Suprapubic skin (tissue), 3 donors: ENCODE measurements around the gene MCC.

Experiments
- EP300 ChIP-seq: sonication (generic); formaldehyde crosslinking; IDR thresholded peaks from one replicate; pipeline ENCODE4 v1.6.1; 2017; ENCODE audit warnings: antibody characterized with exemption
- POLR2A ChIP-seq, 2 donors: fragments of 450-650 bp; IDR thresholded peaks; one replicate each; pipeline ENCODE4 v1.6.1; 2017; ENCODE audit warnings: antibody characterized with exemption in 2 of 2, mild to moderate bottlenecking in 2 of 2, moderate library complexity in 2 of 2
- TF ChIP-seq, protein P1 (sequence below), 2 donors: fragments of 200-600 bp in 1 of 2; fragments of 450-650 bp in 1 of 2; sonication (generic) in 1 of 2; IDR thresholded peaks; one replicate each; pipeline ENCODE4 v1.5.1; 2016 to 2019; ENCODE audit warnings: antibody characterized with exemption in 2 of 2, mild to moderate bottlenecking in 1 of 2, moderate library complexity in 1 of 2

GRCh38 chr5:113127021-113127420 lies 361.2 kb downstream of the MCC start:
- TF ChIP-seq, protein P1, sequence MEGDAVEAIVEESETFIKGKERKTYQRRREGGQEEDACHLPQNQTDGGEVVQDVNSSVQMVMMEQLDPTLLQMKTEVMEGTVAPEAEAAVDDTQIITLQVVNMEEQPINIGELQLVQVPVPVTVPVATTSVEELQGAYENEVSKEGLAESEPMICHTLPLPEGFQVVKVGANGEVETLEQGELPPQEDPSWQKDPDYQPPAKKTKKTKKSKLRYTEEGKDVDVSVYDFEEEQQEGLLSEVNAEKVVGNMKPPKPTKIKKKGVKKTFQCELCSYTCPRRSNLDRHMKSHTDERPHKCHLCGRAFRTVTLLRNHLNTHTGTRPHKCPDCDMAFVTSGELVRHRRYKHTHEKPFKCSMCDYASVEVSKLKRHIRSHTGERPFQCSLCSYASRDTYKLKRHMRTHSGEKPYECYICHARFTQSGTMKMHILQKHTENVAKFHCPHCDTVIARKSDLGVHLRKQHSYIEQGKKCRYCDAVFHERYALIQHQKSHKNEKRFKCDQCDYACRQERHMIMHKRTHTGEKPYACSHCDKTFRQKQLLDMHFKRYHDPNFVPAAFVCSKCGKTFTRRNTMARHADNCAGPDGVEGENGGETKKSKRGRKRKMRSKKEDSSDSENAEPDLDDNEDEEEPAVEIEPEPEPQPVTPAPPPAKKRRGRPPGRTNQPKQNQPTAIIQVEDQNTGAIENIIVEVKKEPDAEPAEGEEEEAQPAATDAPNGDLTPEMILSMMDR (IDR thresholded peaks at IDR 0.05): no peak
- TF ChIP-seq EP300 (no peak), POLR2A (IDR thresholded peaks at IDR 0.05) (no peak)
